Measurements from ENCODE around the gene CMTM8. TPM values are rescaled to one million over a fixed set of nuclear protein-coding genes. Genes with fewer than 3 reads are reported as not detected.

CMTM8 gene
- total and polyA plus RNA-seq, 2 experiments from 2014 or later = 19.9 to 24.5 TPM

DNA sequence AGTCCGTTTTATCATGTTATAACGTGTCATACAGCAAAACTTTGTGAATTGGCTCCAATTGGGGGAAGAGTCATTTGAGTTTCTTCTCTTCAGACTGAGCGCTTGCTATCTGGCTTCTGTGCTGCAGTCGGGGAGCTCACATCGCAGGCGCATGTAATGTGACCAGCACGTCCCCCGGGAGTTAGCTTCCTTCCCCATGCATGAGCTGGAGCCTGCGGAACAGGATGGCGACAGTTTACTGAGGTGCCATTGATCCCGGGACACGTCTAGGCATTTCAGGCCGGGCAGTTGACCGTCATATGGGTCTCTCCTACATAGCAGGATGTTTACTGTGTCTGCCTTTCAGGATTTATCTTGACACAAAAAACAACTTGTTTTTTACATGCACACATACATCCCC is 44.8 kb downstream of the CMTM8 start:
- Histone ChIP-seq H3K27me3 (ENCODE audit: insufficient read depth) (no peaks in the 10 kb centered on the region), H3F3A (replicated peaks; ENCODE audit: low read depth) (no peaks in the 10 kb centered on the region), H4K20me1 (replicated peaks; ENCODE audit: insufficient read depth) (no peaks in the 10 kb centered on the region), H3K79me2 (replicated peaks; ENCODE audit: insufficient read depth) (peaks cover 6% of the 10 kb centered on the region; the same call in 1 of the 2 replicates), H3K27ac (ENCODE audit: low read depth) (no peak overlapping the region), H3K36me3 (ENCODE audit: insufficient read depth) (no peaks in the 10 kb centered on the region), H3K9me2 (ENCODE audit: insufficient read depth) (0 out of 2 replicates have a peak, but pooled peaks cover 8% of the 10 kb centered on the region), H3K4me1 (ENCODE audit: insufficient read depth) (no peaks in the 10 kb centered on the region), H3K4me3 (no peak overlapping the region), H2AFZ (no peak overlapping the region), H3K4me2 (no peak overlapping the region)
- H3K27ac Mint-ChIP-seq = peak overlapping the region; percentile 37; the same call in 1 of the 2 replicates
- ATAC-seq = peak; percentile 61
- peak; percentile 22 for DNase-seq (ENCODE audit: low spot score)
- no peaks in the 10 kb centered on the region for H3K27me3 Mint-ChIP-seq (ENCODE audit: insufficient read depth, low read depth, poor library complexity)
- peaks cover 5% of the 10 kb centered on the region; the same call in 2 of the 3 replicates for H3K4me1 Mint-ChIP-seq
- no peak for TF ChIP-seq CREB1 (CRISPR knock-in tag; IDR thresholded peaks at IDR 0.05; ENCODE audit: low read depth)
- TF ChIP-seq, protein P1, sequence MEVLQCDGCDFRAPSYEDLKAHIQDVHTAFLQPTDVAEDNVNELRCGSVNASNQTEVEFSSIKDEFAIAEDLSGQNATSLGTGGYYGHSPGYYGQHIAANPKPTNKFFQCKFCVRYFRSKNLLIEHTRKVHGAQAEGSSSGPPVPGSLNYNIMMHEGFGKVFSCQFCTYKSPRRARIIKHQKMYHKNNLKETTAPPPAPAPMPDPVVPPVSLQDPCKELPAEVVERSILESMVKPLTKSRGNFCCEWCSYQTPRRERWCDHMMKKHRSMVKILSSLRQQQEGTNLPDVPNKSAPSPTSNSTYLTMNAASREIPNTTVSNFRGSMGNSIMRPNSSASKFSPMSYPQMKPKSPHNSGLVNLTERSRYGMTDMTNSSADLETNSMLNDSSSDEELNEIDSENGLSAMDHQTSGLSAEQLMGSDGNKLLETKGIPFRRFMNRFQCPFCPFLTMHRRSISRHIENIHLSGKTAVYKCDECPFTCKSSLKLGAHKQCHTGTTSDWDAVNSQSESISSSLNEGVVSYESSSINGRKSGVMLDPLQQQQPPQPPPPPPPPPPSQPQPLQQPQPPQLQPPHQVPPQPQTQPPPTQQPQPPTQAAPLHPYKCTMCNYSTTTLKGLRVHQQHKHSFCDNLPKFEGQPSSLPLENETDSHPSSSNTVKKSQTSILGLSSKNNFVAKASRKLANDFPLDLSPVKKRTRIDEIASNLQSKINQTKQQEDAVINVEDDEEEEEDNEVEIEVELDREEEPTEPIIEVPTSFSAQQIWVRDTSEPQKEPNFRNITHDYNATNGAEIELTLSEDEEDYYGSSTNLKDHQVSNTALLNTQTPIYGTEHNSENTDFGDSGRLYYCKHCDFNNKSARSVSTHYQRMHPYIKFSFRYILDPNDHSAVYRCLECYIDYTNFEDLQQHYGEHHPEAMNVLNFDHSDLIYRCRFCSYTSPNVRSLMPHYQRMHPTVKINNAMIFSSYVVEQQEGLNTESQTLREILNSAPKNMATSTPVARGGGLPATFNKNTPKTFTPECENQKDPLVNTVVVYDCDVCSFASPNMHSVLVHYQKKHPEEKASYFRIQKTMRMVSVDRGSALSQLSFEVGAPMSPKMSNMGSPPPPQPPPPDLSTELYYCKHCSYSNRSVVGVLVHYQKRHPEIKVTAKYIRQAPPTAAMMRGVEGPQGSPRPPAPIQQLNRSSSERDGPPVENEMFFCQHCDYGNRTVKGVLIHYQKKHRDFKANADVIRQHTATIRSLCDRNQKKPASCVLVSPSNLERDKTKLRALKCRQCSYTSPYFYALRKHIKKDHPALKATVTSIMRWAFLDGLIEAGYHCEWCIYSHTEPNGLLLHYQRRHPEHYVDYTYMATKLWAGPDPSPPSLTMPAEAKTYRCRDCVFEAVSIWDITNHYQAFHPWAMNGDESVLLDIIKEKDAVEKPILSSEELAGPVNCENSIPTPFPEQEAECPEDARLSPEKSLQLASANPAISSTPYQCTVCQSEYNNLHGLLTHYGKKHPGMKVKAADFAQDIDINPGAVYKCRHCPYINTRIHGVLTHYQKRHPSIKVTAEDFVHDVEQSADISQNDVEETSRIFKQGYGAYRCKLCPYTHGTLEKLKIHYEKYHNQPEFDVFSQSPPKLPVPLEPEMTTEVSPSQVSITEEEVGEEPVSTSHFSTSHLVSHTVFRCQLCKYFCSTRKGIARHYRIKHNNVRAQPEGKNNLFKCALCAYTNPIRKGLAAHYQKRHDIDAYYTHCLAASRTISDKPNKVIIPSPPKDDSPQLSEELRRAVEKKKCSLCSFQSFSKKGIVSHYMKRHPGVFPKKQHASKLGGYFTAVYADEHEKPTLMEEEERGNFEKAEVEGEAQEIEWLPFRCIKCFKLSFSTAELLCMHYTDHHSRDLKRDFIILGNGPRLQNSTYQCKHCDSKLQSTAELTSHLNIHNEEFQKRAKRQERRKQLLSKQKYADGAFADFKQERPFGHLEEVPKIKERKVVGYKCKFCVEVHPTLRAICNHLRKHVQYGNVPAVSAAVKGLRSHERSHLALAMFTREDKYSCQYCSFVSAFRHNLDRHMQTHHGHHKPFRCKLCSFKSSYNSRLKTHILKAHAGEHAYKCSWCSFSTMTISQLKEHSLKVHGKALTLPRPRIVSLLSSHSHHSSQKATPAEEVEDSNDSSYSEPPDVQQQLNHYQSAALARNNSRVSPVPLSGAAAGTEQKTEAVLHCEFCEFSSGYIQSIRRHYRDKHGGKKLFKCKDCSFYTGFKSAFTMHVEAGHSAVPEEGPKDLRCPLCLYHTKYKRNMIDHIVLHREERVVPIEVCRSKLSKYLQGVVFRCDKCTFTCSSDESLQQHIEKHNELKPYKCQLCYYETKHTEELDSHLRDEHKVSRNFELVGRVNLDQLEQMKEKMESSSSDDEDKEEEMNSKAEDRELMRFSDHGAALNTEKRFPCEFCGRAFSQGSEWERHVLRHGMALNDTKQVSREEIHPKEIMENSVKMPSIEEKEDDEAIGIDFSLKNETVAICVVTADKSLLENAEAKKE (CRISPR knock-in tag; IDR thresholded peaks at IDR 0.05) = no peak
- no peak for TF ChIP-seq STAT1 (IDR thresholded peaks at IDR 0.05; ENCODE audit: unreplicated experiment)
- TF ChIP-seq, protein P2, sequence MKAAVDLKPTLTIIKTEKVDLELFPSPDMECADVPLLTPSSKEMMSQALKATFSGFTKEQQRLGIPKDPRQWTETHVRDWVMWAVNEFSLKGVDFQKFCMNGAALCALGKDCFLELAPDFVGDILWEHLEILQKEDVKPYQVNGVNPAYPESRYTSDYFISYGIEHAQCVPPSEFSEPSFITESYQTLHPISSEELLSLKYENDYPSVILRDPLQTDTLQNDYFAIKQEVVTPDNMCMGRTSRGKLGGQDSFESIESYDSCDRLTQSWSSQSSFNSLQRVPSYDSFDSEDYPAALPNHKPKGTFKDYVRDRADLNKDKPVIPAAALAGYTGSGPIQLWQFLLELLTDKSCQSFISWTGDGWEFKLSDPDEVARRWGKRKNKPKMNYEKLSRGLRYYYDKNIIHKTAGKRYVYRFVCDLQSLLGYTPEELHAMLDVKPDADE (IDR thresholded peaks at IDR 0.05) = no peak
- no peak for TF ChIP-seq EZH2 (IDR thresholded peaks at IDR 0.05; ENCODE audit: low read depth, unreplicated experiment)
- TF ChIP-seq EZH2phosphoT487 (IDR thresholded peaks at IDR 0.05; ENCODE audit: unreplicated experiment) = no peak
- TF ChIP-seq, protein P3, sequence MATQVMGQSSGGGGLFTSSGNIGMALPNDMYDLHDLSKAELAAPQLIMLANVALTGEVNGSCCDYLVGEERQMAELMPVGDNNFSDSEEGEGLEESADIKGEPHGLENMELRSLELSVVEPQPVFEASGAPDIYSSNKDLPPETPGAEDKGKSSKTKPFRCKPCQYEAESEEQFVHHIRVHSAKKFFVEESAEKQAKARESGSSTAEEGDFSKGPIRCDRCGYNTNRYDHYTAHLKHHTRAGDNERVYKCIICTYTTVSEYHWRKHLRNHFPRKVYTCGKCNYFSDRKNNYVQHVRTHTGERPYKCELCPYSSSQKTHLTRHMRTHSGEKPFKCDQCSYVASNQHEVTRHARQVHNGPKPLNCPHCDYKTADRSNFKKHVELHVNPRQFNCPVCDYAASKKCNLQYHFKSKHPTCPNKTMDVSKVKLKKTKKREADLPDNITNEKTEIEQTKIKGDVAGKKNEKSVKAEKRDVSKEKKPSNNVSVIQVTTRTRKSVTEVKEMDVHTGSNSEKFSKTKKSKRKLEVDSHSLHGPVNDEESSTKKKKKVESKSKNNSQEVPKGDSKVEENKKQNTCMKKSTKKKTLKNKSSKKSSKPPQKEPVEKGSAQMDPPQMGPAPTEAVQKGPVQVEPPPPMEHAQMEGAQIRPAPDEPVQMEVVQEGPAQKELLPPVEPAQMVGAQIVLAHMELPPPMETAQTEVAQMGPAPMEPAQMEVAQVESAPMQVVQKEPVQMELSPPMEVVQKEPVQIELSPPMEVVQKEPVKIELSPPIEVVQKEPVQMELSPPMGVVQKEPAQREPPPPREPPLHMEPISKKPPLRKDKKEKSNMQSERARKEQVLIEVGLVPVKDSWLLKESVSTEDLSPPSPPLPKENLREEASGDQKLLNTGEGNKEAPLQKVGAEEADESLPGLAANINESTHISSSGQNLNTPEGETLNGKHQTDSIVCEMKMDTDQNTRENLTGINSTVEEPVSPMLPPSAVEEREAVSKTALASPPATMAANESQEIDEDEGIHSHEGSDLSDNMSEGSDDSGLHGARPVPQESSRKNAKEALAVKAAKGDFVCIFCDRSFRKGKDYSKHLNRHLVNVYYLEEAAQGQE (IDR thresholded peaks at IDR 0.05; ENCODE audit: unreplicated experiment) = no peak
- no peak for TF ChIP-seq ZNF114 (CRISPR knock-in tag; IDR thresholded peaks at IDR 0.05)
- no peak for TF ChIP-seq JUNB (IDR thresholded peaks at IDR 0.05; ENCODE audit: unreplicated experiment)
- TF ChIP-seq POLR2AphosphoS5 (IDR thresholded peaks at IDR 0.05; ENCODE audit: low read depth) = no peak
- TF ChIP-seq, protein P4, sequence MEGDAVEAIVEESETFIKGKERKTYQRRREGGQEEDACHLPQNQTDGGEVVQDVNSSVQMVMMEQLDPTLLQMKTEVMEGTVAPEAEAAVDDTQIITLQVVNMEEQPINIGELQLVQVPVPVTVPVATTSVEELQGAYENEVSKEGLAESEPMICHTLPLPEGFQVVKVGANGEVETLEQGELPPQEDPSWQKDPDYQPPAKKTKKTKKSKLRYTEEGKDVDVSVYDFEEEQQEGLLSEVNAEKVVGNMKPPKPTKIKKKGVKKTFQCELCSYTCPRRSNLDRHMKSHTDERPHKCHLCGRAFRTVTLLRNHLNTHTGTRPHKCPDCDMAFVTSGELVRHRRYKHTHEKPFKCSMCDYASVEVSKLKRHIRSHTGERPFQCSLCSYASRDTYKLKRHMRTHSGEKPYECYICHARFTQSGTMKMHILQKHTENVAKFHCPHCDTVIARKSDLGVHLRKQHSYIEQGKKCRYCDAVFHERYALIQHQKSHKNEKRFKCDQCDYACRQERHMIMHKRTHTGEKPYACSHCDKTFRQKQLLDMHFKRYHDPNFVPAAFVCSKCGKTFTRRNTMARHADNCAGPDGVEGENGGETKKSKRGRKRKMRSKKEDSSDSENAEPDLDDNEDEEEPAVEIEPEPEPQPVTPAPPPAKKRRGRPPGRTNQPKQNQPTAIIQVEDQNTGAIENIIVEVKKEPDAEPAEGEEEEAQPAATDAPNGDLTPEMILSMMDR (conservative IDR thresholded peaks at IDR 0.05; ENCODE audit: low read depth in 2 of 2) = no peak
- no peak for TF ChIP-seq ZNF331 (CRISPR knock-in tag; IDR thresholded peaks at IDR 0.05; ENCODE audit: low read depth)
- TF ChIP-seq NANOG (IDR thresholded peaks at IDR 0.05; ENCODE audit: borderline replicate concordance) = no peak
- H3K9me3 Mint-ChIP-seq = no peaks in the 10 kb centered on the region
- H3K4me3 Mint-ChIP-seq = no peak overlapping the region
- no peaks in the 10 kb centered on the region for H3K36me3 Mint-ChIP-seq (ENCODE audit: low read depth)
